CD8-positive, alpha-beta memory T cell (primary cell): ENCODE results near the gene TIGD3. TPM values are rescaled to one million over a fixed set of nuclear protein-coding genes. Genes with fewer than 3 reads are reported as not detected.

Experiments
- CTCF ChIA-PET: fragments of 350-600 bp; sonication (Branson Sonifier 250); formaldehyde crosslinking; loops from one replicate; lab custom pipeline; 2021; ENCODE audit warnings: antibody characterized with exemption; lab: Charles Lee
- POLR2A ChIA-PET: fragments of 350-600 bp; sonication (Branson Sonifier 250); formaldehyde crosslinking; loops from one replicate; lab custom pipeline; 2021; ENCODE audit warnings: antibody characterized with exemption; lab: Charles Lee
- DNase-seq, 5 donors: peaks; one replicate each; pipeline versions ENCODE4 v3.0.0 to v3.0.0-alpha.2; 2020 to 2022; ENCODE audit warnings: mixed read lengths in 1 of 5
- H3K27ac ChIP-seq: one replicate; pipeline ENCODE4 v1.7.0; 2013; ENCODE audit warnings: low read depth, mild to moderate bottlenecking, low read length, moderate library complexity
- H3K27me3 ChIP-seq: 2 replicates; pipeline ENCODE4 v1.7.0; 2013; ENCODE audit warnings: low read length, mild to moderate bottlenecking; ENCODE audit not compliant: insufficient read depth, poor library complexity, severe bottlenecking
- H3K36me3 ChIP-seq: 2 replicates; pipeline ENCODE4 v1.7.0; 2013; ENCODE audit warnings: mild to moderate bottlenecking, low read length, moderate library complexity; ENCODE audit not compliant: insufficient read depth
- H3K4me1 ChIP-seq: 2 replicates; pipeline ENCODE4 v1.7.0; 2013; ENCODE audit warnings: mild to moderate bottlenecking, low read length, moderate library complexity; ENCODE audit not compliant: insufficient read depth
- H3K4me3 ChIP-seq: 2 replicates; pipeline ENCODE4 v1.7.0; 2013; ENCODE audit warnings: mild to moderate bottlenecking, low read length
- H3K9me3 ChIP-seq: 2 replicates; pipeline ENCODE4 v1.7.0; 2013; ENCODE audit warnings: mild to moderate bottlenecking, low read length
- H3K27ac Mint-ChIP-seq, 8 donors: one replicate each; pipeline ENCODE4 v1.8.0; 2020 to 2021; ENCODE audit warnings: mixed read lengths in 8 of 8, mild to moderate bottlenecking in 6 of 8, inconsistent platforms in 3 of 8, moderate library complexity in 3 of 8
- H3K27me3 Mint-ChIP-seq, 2 donors: one replicate each; pipeline ENCODE4 v1.8.0; 2020 to 2021; ENCODE audit warnings: mixed read lengths in 2 of 2, mild to moderate bottlenecking in 1 of 2, moderate library complexity in 1 of 2
- H3K36me3 Mint-ChIP-seq, 3 donors: one replicate each; pipeline ENCODE4 v1.8.0; 2020 to 2021; ENCODE audit warnings: mixed read lengths in 3 of 3, inconsistent platforms in 1 of 3, mild to moderate bottlenecking in 1 of 3
- H3K4me1 Mint-ChIP-seq, 3 donors: one replicate each; pipeline ENCODE4 v1.8.0; 2020 to 2021; ENCODE audit warnings: mixed read lengths in 3 of 3, inconsistent platforms in 1 of 3, mild to moderate bottlenecking in 1 of 3
- H3K4me3 Mint-ChIP-seq, 7 donors: one replicate each; pipeline ENCODE4 v1.8.0; 2020 to 2021; ENCODE audit warnings: mixed read lengths in 7 of 7, mild to moderate bottlenecking in 6 of 7, moderate library complexity in 4 of 7, inconsistent platforms in 2 of 7
- H3K9me3 Mint-ChIP-seq, 5 donors: one replicate each; pipeline ENCODE4 v1.8.0; 2020 to 2022; ENCODE audit warnings: mixed read lengths in 5 of 5, mild to moderate bottlenecking in 3 of 5, moderate library complexity in 2 of 5, inconsistent platforms in 1 of 5
- polyA plus RNA-seq: library from polyadenylated mRNA; unstranded; fragments of 300-500 nt; fragmentation: Illumina TruSeq; gene quantifications from one replicate; pipeline ENCODE4 v1.2.3, GENCODE V29; 2021
- total RNA-seq, 2 experiments: library from RNA; stranded (reverse); gene quantifications; one replicate each; pipeline ENCODE4 v1.2.3, GENCODE V29; 2021

TIGD3 gene
- total RNA-seq: 1 to 10 TPM in 1 of 2 experiments, under 1 TPM in 1; 0.91 to 1.2 TPM
- polyA plus RNA-seq: 0.59 TPM

GRCh38 chr11:65354265-65355012, at the start of gene TIGD3:
Gene TIGD3 (plus strand): TSS chr11:65354751. CDS start chr11:65355809, 1,058 bp downstream.
- Mint-ChIP-seq H3K4me1 (peaks cover 0 to 14% (median 11%) of the 10 kb centered on the region in 3 donors), H3K27me3 (peaks cover 0 to 5% of the 10 kb centered on the region in 2 donors), H3K27ac (peak within 1 kb of the TSS; percentile 60 to 97 (median 82)), H3K9me3 (no peaks in the 10 kb centered on the region), H3K36me3 (peaks cover 0 to 35% (median 3%) of the 10 kb centered on the region in 3 donors), H3K4me3 (peak within 1 kb of the TSS; percentile 88 to 97 (median 90))
- Histone ChIP-seq H3K4me1 (peaks cover 14% of the 10 kb centered on the region), H3K9me3 (no peaks in the 10 kb centered on the region), H3K27me3 (no peaks in the 10 kb centered on the region), H3K27ac (peak within 1 kb of the TSS; percentile 43), H3K36me3 (peaks cover 14% of the 10 kb centered on the region), H3K4me3 (peak within 1 kb of the TSS; percentile 60)
- ChIA-PET CTCF (interaction anchor here (0.7 to 1.2 kb wide), 2 partner anchors 62 to 170 kb away, joined by 3 to 4 read pairs; partner anchors contain the start of gene SCYL1), POLR2A (interaction anchor here (0.6 to 1.4 kb wide), 4 partner anchors 22 to 170 kb away, joined by 3 to 4 read pairs (median 3); partner anchors contain the start of gene SCYL1)
- peak; percentile 95 to 98 (median 98) for DNase-seq

DNA sequence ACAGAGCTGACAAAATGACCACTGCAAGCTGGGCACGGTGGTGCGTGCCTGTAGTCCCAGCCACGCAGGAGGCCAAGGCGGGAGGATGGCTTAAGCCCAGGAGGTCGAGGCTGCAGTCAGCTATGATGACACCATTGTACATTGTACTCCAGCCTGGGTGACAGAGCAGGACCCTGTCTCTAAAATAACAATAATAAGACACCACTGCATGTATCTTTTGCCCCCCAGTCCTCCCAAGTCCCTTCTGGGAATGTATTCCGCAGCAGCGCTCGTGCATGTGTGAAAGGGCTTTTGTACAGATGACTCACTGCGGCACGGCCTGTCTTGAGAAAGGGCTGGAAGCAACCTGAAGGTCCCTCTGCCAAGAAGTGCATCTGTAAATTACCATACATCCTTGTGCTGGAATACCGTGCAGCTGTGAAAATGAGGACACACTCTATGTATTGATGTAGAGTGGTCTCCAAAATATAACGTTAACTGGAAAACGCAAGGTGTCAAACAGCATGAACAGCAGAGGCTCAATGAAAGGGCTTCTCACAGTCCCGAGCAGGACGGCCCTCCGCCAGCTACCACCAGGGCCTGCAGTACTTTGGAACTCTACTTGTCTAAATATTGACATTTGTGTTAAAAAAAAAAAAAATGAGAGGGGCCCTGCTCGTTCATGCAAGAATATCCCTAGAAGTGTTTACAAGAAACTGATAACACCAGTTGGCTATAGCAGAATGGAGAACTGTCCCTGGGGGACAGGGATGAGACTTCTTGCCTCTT, 48.9 kb upstream of the TIGD3 start:
- POLR2A ChIA-PET: no interaction called here
- DNase-seq: no peak
- H3K27ac ChIP-seq: no peak overlapping the region

GRCh38 chr11:65307298-65308229, 47.0 kb upstream of the TIGD3 start:
- Mint-ChIP-seq H3K9me3 (no peaks in the 10 kb centered on the region), H3K4me3 (no peak overlapping the region), H3K4me1 (no peaks in the 10 kb centered on the region), H3K36me3 (no peaks in the 10 kb centered on the region), H3K27me3 (peaks cover 0 to 1% of the 10 kb centered on the region in 2 donors), H3K27ac (peak overlapping the region in 2 of 8 donors; percentile 20 to 55)
- Histone ChIP-seq H3K27ac (no peak overlapping the region), H3K4me3 (no peak overlapping the region), H3K36me3 (no peaks in the 10 kb centered on the region), H3K4me1 (no peaks in the 10 kb centered on the region), H3K27me3 (no peaks in the 10 kb centered on the region), H3K9me3 (no peaks in the 10 kb centered on the region)
- POLR2A ChIA-PET: no interaction called here
- DNase-seq: no peak
- CTCF ChIA-PET: interaction anchor here (1.1 to 1.9 kb wide), 3 partner anchors 9 to 82 kb away, joined by 3 to 5 read pairs (median 4); no protein-coding TSS in a partner anchor

More for the DNA sequence above, 48.9 kb upstream of the TIGD3 start:
- no peaks in the 10 kb centered on the region for H3K36me3 ChIP-seq
- no peak overlapping the region for H3K4me3 ChIP-seq
- no peak overlapping the region for H3K27ac Mint-ChIP-seq
- no peaks in the 10 kb centered on the region for H3K27me3 Mint-ChIP-seq
- H3K36me3 Mint-ChIP-seq: peaks cover 0 to 2% (median 0%) of the 10 kb centered on the region in 3 donors
- CTCF ChIA-PET: interaction anchor here (1.9 kb wide), 1 partner anchor 80 kb away, joined by 4 read pairs; no protein-coding TSS in a partner anchor
- H3K9me3 Mint-ChIP-seq: no peaks in the 10 kb centered on the region
- no peaks in the 10 kb centered on the region for H3K9me3 ChIP-seq
- no peak overlapping the region for H3K4me3 Mint-ChIP-seq
- no peaks in the 10 kb centered on the region for H3K4me1 Mint-ChIP-seq
- H3K4me1 ChIP-seq: no peaks in the 10 kb centered on the region
- H3K27me3 ChIP-seq: no peaks in the 10 kb centered on the region

GRCh38 chr11:65308281-65308891, 46.2 kb upstream of the TIGD3 start:
- H3K4me3 Mint-ChIP-seq: no peak overlapping the region
- H3K27ac Mint-ChIP-seq: no peak overlapping the region
- CTCF ChIA-PET: interaction anchor here (1.1 kb wide), 1 partner anchor 15 kb away, joined by 3 read pairs; no protein-coding TSS in a partner anchor
- Histone ChIP-seq H3K4me1 (no peaks in the 10 kb centered on the region), H3K9me3 (no peaks in the 10 kb centered on the region), H3K27me3 (no peaks in the 10 kb centered on the region), H3K36me3 (no peaks in the 10 kb centered on the region), H3K27ac (no peak overlapping the region), H3K4me3 (no peak overlapping the region)
- H3K27me3 Mint-ChIP-seq: peaks cover 0 to 1% of the 10 kb centered on the region in 2 donors
- H3K36me3 Mint-ChIP-seq: no peaks in the 10 kb centered on the region
- no peaks in the 10 kb centered on the region for H3K9me3 Mint-ChIP-seq
- no peaks in the 10 kb centered on the region for H3K4me1 Mint-ChIP-seq
- DNase-seq: no peak
- POLR2A ChIA-PET: no interaction called here

DNA sequence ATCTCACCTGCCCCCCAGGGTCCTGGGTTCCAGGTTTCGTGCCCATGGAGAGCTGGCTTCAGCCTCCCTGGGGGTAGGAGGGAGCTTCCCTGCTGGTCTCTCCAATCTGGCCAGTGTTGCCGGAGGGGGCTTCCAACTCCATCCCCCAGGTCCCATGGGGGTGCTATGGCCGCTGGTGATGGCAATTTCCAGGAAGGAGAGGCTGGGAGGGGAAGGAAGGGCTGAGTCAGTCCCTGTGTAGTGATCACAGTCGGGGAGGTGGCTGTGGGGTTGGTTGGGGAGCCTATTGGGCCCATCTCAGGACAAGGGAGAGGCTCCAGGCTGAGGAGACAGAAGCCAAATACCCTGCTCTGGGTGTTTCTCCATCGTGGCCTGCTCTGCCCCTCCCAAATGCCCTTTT, 45.5 kb upstream of the TIGD3 start:
- H3K27me3 ChIP-seq: no peaks in the 10 kb centered on the region
- no peaks in the 10 kb centered on the region for H3K36me3 ChIP-seq
- no peak overlapping the region for H3K27ac ChIP-seq
- peaks cover 0 to 3% (median under 1%) of the 10 kb centered on the region in 3 donors for H3K4me1 Mint-ChIP-seq
- ChIA-PET CTCF (interaction anchor here (0.7 to 1.1 kb wide), 2 partner anchors 14 to 343 kb away, joined by 3 read pairs; no protein-coding TSS in a partner anchor), POLR2A (no interaction called here)
- no peaks in the 10 kb centered on the region for H3K36me3 Mint-ChIP-seq
- no peaks in the 10 kb centered on the region for H3K9me3 Mint-ChIP-seq
- H3K4me3 ChIP-seq: no peak overlapping the region
- no peaks in the 10 kb centered on the region for H3K9me3 ChIP-seq
- DNase-seq: no peak
- peaks cover under 1 to 1% of the 10 kb centered on the region in 2 donors for H3K27me3 Mint-ChIP-seq
- no peak overlapping the region for H3K4me3 Mint-ChIP-seq
- H3K4me1 ChIP-seq: no peaks in the 10 kb centered on the region
- no peak overlapping the region for H3K27ac Mint-ChIP-seq

DNA sequence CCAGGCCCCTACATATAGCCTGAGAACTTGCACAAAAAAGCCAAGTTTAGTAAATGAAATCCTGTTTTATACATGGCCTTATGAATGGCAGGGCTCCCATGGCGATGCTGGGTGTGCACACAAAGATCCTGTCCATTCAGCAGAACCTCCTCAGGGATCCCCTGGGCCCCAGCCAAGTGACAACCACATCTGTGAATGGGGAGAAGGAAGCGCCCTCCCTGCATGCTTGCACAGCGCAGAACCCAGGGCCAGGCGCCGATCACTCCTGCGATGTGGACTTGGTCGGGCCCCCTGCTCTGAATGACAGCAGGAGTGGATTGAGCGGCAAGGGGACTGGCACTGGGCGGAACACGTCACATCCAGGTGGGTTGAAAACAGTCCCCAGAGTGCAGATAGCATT, 44.3 kb upstream of the TIGD3 start:
- Mint-ChIP-seq H3K27me3 (peaks cover 1 to 4% of the 10 kb centered on the region in 2 donors), H3K36me3 (no peaks in the 10 kb centered on the region), H3K4me1 (peaks cover 0 to 6% (median 5%) of the 10 kb centered on the region in 3 donors), H3K4me3 (no peak overlapping the region), H3K27ac (no peak overlapping the region), H3K9me3 (no peaks in the 10 kb centered on the region)
- Histone ChIP-seq H3K4me3 (no peak overlapping the region), H3K4me1 (peaks cover under 1% of the 10 kb centered on the region), H3K27ac (no peak overlapping the region), H3K27me3 (no peaks in the 10 kb centered on the region), H3K36me3 (no peaks in the 10 kb centered on the region), H3K9me3 (no peaks in the 10 kb centered on the region)
- CTCF ChIA-PET: interaction anchor here (8.0 to 9.2 kb wide), 2 partner anchors 21 to 36 kb away, joined by 75 to 161 read pairs; partner anchors contain the start of gene DPF2
- no peak for DNase-seq
- POLR2A ChIA-PET: no interaction called here

DNA sequence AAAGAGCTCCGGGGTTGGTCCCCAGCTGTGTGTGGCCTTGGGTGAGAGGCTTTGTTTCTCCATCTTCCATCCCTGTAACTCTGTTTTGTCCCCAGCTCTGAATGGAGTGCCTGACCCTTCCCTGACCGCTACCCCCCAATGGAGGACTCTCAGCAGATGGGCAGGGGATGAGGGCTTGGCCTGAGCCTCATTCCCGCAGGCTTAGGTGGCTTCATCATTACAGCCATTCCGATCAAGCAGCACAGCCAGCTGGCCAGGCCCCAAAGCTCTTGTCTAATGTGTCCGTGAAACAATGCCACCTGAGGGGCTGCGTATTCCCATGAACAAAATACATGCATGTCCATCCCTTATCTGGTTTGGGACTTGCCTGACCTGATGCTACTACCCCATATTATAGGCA, 43.8 kb upstream of the TIGD3 start:
- no peaks in the 10 kb centered on the region for H3K9me3 Mint-ChIP-seq
- no peaks in the 10 kb centered on the region for H3K27me3 ChIP-seq
- H3K4me3 Mint-ChIP-seq: no peak overlapping the region
- no peak overlapping the region for H3K27ac Mint-ChIP-seq
- DNase-seq: no peak
- H3K4me1 ChIP-seq: peaks cover 6% of the 10 kb centered on the region
- H3K4me1 Mint-ChIP-seq: peaks cover 1 to 7% (median 7%) of the 10 kb centered on the region in 3 donors
- ChIA-PET CTCF (interaction anchor here (8.0 to 9.2 kb wide), 2 partner anchors 21 to 37 kb away, joined by 75 to 161 read pairs; partner anchors contain the start of gene DPF2), POLR2A (no interaction called here)
- H3K27me3 Mint-ChIP-seq: peaks cover 1 to 4% of the 10 kb centered on the region in 2 donors
- H3K36me3 ChIP-seq: no peaks in the 10 kb centered on the region
- no peaks in the 10 kb centered on the region for H3K36me3 Mint-ChIP-seq
- H3K4me3 ChIP-seq: no peak overlapping the region
- no peak overlapping the region for H3K27ac ChIP-seq
- H3K9me3 ChIP-seq: no peaks in the 10 kb centered on the region
